Femur (tissue), 1 donor: Measurements from ENCODE around the gene CCDC171.
"Not testable (repeated sequence)": the region's sequence is repeated elsewhere in the genome, so short reads cannot be mapped to it uniquely, and the experiment has no call there.

Experiments
- DNase-seq: peaks from one replicate; pipeline ENCODE4 v3.0.0-alpha.2; 2017

The CCDC171 gene

DNA sequence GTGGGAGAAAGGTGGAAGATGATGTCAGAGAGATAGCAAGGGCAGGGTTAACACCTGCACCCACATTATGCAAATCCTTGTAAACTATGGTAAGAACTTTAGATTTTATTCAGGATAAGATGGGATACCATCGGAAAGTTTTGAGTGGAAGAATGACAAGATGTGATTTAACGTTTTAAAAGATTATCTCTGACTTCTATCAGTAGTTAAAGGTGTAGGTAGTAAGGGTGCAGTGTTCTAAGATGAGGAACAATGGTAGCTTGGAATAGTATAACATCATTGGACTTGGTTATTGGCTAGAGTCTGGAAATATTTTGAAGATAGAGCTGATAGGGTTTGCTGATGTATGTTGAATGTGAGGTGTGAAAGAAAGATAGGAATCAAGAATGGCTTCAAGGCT is 211.3 kb downstream of the CCDC171 start:
- DNase-seq: no peak

- DNase-seq: no peak
Observed at GRCh38 chr9:15769547-15769946, 216.7 kb downstream of the CCDC171 start.

GRCh38 chr9:15778861-15779260 is 226.0 kb downstream of the CCDC171 start:
- no peak for DNase-seq

GRCh38 chr9:15782106-15782505 is 229.3 kb downstream of the CCDC171 start:
- no peak for DNase-seq

GRCh38 chr9:15785584-15785983 is 232.7 kb downstream of the CCDC171 start:
- no peak for DNase-seq

GRCh38 chr9:15786616-15787015 is 233.8 kb downstream of the CCDC171 start:
- no peak for DNase-seq

DNA sequence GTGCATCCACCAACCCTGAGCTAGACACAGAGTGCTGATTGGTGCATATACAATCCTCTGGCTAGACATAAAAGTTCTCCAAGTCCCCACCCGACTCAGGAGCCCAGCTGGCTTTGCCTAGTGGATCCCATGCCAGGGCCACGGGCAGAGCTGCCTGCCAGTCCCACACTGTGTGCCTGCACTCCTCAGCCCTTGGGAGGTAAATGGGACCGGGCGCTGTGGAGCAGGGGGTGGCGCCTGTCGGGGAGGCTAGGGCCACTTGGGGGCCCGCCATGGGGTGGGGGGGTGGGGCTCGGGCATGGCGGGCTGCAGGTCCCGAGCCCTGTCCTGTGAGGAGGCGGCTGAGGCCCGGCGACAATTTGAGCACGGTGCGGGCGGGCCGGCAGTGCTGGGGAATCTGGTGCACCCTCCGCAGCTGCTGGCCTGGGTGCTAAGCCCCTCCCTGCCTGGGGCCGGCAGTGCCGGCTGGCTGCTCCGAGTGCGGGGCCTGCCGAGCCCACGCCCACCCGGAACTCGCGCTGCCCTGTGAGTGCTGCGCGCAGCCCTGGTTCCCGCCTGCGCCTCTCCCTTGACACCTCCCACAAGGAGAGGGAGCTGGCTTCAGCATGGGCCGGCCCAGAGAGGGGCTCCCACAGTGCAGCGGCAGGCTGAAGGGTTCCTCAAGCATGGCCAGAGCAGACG is 257.5 kb downstream of the CCDC171 start:
- DNase-seq: not testable (repeated sequence)

DNA sequence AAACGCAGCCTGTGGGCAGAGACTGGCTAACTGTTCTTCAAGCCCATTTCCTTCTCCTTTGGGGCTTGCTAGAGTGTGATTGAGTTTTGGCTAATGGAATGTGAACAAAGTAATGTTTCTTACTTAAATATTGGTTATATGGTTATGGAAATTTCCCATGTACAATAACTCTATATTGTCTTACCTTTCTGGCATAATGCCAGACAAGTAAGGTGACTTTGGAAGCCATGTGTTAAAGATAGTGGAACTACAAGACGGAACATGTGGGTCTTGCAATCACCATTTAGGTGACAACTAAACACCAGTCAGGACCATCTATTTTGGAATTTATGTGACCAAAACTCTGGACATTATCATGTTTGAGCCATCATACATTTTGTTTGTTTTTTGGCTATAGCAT is 260.2 kb downstream of the CCDC171 start:
- no peak for DNase-seq

GRCh38 chr9:15824310-15824709 is 271.5 kb downstream of the CCDC171 start:
- no peak for DNase-seq

DNA sequence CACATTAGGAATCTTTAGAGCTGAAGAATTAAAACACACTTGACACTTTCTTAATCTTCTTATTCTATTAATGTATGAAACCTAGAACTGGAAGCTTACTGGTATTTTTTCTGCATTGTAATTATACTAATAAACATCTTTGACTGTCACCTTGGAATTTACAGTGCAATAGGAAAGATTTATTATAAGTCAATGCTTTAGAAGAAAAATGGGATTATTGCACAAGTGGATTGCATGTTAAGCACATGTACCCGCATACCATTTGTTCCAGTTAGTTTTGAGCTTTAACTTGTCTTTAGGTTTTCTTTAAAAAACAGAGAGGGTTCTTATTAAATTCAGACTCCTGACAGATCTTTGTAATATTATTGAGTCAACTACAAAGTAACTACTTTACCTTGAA is 278.5 kb downstream of the CCDC171 start:
- no peak for DNase-seq

- DNase-seq: no peak
Observed at GRCh38 chr9:15834541-15834940, 281.7 kb downstream of the CCDC171 start.

- DNase-seq: no peak
Observed at GRCh38 chr9:15837079-15837679, 284.3 kb downstream of the CCDC171 start.

DNA sequence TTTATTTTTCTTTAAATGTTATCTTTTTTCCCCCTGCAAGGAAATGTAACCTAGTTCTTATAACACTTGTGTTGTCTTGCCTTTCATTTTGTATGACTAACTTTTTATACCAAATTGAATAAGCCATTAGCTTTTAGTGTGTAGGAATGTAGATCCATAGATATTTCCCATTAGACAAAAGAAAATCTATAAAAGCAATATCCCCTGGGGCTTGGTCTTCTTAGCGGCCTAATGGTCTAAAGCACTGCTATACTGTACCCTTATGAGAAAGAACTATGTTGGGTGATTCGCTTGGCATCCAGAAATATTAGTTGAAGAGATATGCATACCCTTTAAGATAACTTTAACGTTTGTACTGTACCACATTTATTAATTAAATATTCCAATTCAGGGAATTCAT is 289.2 kb downstream of the CCDC171 start:
- no peak for DNase-seq

DNA sequence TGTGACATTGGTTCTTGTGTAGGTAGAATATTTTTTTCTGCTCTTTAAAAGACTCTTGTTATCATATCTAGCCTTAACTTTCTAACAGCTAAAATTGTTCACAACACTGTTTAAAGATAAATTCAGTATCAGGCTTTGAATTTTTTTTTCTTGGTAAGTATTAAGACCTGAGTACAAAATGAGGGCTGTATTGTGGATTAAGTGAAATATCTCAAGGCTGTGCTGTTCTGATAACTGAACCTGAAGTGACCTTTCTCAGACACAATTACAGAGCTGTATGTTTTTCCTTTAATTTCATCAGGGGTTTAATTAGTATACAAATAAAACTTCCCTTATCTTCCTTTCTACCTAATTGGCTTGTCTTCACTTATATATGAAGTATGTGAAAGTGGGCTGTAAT is 290.5 kb downstream of the CCDC171 start:
- no peak for DNase-seq

DNA sequence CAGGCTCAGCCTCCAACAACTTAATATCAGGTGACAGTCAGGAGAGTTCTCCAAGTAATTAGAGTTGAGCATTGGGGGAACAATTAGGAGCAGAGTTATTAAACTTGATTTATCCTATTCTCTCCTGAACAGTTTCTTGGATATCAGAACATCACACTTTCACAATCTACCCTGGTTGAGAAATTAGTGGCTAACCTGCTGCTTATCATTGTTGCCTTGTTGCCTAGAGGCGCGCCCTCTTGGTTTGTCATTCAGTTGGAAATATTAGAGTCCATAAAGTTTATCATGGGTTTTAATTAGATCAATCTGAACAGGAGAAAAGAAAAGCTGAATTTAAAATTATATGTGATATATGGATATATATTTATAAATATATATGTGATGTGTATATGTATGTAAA is 291.1 kb downstream of the CCDC171 start:
- DNase-seq: no peak

GRCh38 chr9:15846611-15847010 is 293.8 kb downstream of the CCDC171 start:
- no peak for DNase-seq

DNA sequence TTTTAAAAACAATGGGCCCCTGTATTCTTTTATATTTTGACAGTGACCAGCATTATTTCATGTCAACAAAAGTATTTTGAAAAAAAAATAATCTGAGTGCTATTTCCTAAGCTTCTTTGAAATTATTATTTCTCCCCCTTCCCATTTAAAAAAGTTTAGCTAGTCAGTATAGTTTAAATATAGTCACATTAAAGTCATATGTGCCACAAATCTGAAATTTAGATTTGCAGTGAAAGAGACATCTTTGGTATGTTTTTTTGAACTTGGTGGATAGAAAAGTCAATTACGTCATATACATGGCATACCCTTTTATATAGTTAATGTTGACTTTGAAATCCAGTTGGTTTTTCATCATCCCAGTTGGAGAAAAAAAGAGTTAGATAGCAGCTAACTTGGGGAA is 297.0 kb downstream of the CCDC171 start:
- DNase-seq: no peak

GRCh38 chr9:15851766-15852165 is 298.9 kb downstream of the CCDC171 start:
- no peak for DNase-seq

DNA sequence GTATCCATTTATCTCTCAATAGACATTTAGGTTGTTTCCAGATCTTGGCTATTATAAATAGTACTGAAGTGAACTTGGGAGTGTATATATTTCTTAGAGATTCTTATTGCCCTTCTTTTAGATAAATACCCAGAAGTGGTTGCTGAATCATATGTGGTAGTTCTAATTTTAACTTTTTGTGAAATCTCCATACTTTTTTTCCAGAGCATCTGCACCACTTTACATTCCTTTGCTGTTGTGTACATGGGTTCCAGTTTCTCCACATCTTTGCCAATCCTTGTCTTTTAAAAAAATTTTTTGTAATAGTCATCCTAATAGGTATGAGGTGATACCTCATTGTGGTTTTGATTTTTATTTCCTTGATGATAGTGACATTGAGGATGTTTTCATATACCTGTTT is 303.7 kb downstream of the CCDC171 start:
- DNase-seq: no peak

DNA sequence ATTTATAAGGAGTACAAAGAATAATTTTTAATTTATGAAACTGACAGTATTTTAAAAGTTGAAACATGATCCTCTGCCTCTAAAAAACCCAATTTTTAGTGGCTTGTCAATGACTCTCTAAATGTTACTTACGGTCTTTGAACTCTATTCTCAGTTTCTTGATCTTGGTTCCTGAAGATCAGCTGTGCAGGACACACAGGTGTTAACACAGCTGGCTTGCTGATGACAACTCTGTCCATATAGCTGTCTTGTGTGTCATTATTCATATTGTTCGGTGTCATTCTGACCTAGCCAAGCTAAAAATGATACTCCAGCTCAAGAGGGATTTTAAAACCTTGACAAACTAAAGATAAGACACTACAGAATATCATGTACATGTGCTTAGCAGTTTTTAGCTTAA is 314.5 kb downstream of the CCDC171 start:
- no peak for DNase-seq

- no peak for DNase-seq
Observed at GRCh38 chr9:15867988-15868387, 315.1 kb downstream of the CCDC171 start.

- no peak for DNase-seq
Observed at GRCh38 chr9:15873573-15874177, 320.8 kb downstream of the CCDC171 start.

GRCh38 chr9:15882328-15882727 is 329.5 kb downstream of the CCDC171 start:
- DNase-seq: no peak

DNA sequence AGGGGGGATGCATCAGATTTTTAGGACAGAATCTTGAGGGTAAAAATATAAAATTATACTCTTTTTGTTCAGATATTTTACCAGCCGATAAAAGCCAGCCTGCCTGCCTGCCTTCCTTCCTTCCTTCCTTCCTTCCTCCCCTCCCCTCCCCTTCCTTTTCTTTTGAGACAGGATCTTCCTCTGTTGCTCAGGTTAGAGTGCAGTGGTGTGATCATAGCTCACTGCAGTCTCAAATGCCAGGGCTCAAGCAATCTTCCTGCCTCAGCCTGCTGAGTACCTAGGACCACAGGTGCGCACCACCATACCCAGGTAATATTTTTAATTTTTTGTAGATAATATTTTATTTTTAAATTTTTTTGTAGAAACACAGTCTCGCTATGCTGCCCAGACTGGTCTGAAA is 330.0 kb downstream of the CCDC171 start:
- DNase-seq: no peak

DNA sequence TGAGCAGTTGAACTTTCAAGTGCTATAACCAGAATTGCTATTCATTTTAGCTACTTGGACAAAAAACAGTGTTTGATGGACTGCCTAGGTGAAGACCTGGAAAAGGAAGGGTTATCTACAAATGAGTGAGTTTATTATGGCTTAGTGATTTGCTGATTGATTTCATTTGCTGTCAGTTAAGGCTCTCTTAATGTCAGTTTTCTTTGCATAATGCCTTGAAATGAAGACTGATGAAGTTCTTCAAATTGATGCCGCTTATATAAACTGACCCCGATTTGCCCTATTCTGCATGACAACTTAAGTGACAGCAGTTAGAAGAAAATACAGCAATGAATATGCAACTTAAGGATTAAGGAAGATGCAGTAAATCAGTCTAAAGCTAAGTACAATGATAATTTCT is 332.6 kb downstream of the CCDC171 start:
- no peak for DNase-seq
